GM19463 (cell line): ENCODE results near the gene TMC1.

Experiments used
- ATAC-seq: cut with Tn5 transposase; IDR thresholded peaks from one replicate; pipeline ENCODE4 v1.9.1; 2021; ENCODE audit warnings: mild to moderate bottlenecking, moderate library complexity; ENCODE audit not compliant: unreplicated experiment

Gene TMC1

GRCh38 chr9:72600671-72601070, 79.3 kb downstream of the TMC1 start:
- ATAC-seq, result no peak

GRCh38 chr9:72601615-72602014, 80.2 kb downstream of the TMC1 start:
- no peak for ATAC-seq

GRCh38 chr9:72612449-72612848, 91.0 kb downstream of the TMC1 start:
- no peak for ATAC-seq

GRCh38 chr9:72614067-72614466, 92.7 kb downstream of the TMC1 start:
- no peak for ATAC-seq

DNA sequence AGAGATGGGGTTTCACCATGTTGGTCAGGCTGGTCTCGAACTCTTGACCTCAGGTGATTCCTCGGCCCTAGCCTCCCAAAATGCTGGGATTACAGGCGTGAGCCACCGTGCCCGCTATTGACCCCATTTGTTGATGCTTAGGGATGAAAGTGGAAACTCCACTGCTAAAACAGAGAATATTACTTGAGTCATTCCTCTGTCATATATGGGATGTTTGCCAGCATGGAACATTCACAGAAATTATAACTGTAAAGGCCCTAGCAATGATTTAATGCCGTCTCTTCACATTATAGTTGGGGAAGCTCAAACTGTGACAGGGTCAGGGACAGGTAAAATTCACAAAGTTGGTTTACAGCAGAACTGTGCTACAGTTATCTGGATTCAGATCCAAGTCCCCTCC, 94.5 kb downstream of the TMC1 start:
- no peak for ATAC-seq

DNA sequence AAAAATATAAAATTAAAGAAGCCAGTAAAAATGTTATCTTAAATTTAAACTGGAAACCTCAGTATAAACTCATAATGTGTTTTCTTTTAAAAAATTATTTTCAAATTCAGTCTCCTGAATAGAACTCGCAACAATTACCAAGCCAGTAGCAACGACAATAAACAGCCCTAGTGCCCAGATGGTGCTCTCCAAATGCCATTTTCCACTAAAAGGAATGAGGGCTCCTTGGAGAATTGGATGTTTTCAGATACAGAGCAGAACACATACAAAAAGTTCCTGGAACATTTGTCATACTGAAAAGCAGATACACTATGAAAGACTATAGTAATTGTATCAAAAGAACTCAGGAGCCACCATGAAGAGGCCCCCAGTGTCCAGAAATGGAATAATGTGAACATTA, 97.4 kb downstream of the TMC1 start:
- no peak for ATAC-seq

DNA sequence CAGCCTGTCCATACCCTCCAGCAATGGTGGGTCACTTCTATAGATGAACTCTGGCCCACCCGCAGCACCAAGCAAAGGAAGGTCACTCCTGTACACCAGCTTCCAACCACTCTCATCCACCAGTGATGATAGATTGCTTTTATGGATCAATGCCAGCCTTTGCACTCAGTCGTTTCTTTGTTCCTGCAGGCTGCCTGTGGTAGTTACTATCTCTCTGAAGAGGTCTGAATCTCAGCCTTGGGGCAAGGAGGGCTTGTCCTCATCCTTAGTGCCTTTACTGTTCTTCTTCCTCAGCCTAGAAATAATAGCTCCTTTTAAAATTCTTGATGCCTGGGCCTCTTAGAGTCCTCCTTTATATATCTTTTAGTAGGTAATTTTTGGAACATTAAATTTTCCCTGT, 100.8 kb downstream of the TMC1 start:
- no peak for ATAC-seq

- ATAC-seq, result no peak
These were observed 101.7 kb downstream of the TMC1 start for GRCh38 chr9:72623156-72623555.

- ATAC-seq, result no peak
These were observed 105.7 kb downstream of the TMC1 start for GRCh38 chr9:72627147-72627546.

- no peak for ATAC-seq
These were observed 106.6 kb downstream of the TMC1 start for GRCh38 chr9:72627956-72628540.

DNA sequence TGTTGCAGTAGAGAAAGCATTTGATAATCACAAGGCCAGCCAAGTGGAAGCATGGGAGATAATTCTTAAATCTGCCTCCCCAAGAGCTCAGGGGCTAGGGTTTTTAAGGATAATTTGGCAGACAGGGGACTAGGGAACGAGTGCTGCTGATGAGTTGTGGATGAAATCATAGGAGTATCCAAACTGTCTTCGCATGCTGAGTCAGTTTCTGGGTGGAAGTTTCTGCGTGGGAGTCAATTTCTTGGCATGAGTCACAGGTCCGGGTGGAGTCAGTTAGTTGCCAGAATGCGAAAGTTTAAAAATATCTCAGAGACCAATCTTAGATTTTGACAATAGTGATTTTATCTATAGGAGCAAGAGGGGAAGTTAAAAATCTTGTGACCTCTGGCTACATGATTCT, 112.6 kb downstream of the TMC1 start:
- no peak for ATAC-seq

DNA sequence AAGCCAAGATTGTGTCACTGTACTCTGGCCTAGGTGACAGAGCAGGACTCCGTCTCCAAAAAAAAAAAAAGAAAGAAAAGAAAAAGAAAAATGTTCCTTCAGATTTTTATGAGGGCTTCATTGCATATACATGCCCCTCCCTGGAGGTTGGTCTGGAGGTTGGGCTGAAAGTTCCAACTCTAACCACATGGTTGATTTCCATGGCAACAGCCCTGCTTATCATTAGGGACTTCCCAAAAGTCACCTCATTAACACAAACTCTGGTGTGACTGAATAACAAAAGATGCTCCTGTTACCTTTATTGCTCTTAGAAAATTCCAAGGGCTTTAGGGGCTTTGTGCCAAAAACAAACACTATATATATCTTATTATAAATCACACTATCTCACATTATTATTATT, 113.8 kb downstream of the TMC1 start:
- peak; percentile 99 for ATAC-seq

- ATAC-seq, result no peak
These were observed 115.2 kb downstream of the TMC1 start for GRCh38 chr9:72636621-72637020.

DNA sequence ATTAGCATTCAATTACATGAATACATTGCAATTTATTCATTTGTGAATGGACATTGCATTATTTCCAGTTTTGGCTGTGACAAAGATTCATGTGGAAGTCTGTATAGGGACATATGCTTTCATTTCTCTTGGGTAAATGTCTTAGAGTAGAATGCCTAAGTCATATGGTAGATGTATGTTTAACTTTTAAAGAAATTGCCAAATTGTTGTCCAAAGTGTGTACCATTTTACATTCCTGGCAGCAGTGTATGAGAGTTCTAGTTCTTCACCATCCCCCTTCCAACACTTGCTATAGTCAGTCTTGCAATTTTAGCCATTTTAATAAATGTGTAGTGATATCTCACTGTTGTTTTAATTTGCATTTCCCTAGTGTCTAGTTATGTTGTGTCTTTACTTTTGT, 122.2 kb downstream of the TMC1 start:
- no peak for ATAC-seq

DNA sequence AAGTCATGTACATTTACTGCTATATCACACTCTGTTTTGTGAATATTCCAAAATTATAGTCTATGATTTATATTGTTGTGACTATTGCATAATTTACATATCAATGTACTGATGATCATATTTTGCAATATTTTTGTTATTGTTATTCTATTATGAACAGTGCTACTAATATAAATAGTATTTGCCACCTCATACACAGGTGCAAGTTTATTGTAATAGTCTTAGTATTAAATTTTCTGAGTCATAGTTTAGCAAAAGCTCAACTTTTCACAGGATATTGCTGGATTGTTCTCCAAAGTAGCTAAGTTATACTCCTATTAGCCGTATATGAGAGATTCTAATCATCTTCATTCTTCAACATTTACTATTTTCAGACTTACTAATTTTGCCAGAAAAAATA, 124.7 kb downstream of the TMC1 start:
- ATAC-seq, result no peak

DNA sequence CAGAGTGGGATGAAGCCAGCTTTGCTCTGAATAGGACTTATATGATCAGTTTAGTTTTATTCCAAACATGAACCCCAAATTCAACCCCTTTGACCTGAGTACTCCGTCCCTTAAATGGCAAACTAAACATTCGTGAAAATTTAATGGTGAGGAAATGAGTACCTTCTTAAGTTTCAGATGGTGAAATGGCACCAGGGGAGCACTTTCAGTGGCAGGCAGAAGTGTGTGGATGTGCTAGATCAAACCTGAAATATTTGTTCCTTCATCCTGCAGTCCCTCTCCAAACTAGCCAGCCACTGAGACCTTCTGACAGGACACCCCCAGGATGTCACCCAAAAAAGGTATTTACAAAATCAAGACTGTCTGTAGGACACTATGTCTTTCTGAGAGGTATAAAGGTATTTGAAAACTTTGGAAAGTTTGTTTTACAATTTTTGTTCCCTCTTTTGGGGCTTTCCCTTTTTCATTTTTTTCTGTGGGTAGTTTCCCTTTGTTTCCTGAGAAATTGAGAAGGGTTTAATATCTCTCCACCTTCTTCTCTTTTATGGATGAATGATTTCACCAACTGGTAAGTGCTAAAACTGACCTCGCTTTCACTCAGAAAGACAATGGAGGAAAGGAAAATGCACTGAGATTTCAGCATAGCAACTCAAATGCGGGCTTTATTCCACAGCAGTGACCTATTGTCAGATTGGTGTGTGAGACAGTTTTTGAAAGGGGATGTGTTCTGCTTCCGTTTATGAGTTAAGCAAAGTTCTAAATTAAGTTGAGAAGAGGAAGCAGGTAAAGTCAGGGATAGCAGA, 127.1 kb downstream of the TMC1 start:
- ATAC-seq, result no peak

GRCh38 chr9:72649127-72649442, 127.7 kb downstream of the TMC1 start:
- ATAC-seq, result no peak

GRCh38 chr9:72650206-72650605, 128.8 kb downstream of the TMC1 start:
- no peak for ATAC-seq

- ATAC-seq, result no peak
These were observed 134.6 kb downstream of the TMC1 start for GRCh38 chr9:72656021-72656420.

DNA sequence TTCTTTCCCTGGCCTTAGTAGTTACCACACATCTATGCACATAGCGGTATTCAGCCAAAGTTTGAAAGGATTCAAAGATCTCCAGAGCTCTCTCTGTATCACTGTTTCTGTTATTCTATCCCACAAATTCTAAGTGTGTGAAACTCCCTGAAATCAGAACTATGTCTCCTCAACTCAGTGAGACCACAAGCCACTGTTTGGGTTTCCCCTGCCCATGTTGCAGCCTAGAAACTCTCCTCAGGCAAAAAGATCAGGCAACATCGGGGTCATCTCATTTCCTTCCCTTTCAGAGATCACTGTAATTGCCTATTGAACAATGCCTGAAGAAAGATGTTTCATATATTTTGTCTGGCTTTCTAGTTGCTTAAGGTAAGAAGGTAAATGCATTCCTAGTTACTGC, 135.6 kb downstream of the TMC1 start:
- ATAC-seq, result no peak

DNA sequence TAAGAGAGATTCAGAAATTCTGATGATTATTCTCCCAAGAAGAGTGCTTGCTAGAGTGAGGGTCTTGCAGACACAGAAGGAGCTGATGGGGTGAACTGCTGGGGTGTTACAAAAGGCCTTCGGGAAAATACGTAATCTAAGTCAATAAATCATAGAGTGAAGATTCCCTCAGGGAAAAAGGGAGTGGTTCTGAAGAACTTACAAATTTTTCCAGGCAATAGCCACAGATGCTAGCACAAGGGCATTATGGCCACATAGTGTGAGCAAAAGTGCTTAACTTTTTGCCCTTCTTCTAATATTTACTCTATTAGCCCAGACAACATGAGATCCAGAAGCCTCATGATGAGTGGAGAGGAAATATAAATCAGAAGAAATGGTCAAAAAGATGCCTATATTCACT, 137.3 kb downstream of the TMC1 start:
- no peak for ATAC-seq

DNA sequence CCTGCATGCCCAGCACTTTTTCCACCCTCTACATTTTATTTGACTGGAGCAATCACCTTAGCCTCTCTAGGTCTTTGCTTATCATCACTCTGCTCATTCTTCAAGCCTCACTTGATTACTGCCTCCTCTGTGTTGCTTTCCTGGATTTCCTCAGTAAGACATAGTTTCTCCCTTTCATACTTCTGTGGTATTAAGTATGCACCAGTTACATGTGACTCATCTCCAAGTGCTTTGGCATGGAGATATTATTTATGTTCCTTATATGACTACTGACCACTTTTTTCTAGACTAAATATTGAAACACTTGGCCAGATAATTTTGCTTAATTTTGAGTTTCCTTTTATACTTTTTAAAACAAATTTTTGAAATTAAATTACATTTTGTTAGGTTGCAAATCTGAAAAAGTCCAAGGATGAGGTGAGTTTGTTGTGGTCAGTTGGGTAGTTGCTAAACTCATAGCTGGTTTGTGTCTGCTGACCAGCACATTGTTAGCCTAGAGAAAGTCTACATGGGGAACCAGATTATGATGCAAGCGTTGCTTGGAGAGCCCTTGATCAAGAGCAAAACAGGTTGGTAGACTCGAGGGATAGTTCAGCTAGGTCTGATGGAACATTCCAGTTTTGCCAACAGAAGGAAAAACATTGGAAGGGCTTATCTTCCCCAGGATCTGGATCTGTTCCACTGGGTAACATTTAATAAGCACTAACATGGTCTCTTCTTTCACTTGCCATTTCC, 140.2 kb downstream of the TMC1 start:
- no peak for ATAC-seq
